K562 (cell line): ENCODE measurements around the gene STAB2. TPM values are rescaled to one million over a fixed set of nuclear protein-coding genes. Genes with fewer than 3 reads are reported as not detected.

Experiments used
- ATAC-seq: fragments of 200-7000 bp; cut with Tn5 transposase; 3 replicates; pipeline ENCODE4 v1.9.1; 2020; ENCODE audit warnings: moderate library complexity
- BruUV-seq: library from RNA; stranded (reverse); fragments of 400-500 nt; replicated peaks from 2 replicates; lab custom pipeline; 2021; lab: Mats Ljungman, UMichigan
- CTCF ChIA-PET: fragments of 300-600 bp; formaldehyde crosslinking; extraction: SDS; loops from one replicate; lab custom pipeline; 2021; ENCODE audit warnings: low intra/inter-chr PET ratio; lab: Yijun Ruan, JAX
- POLR2A ChIA-PET: fragments of 300-600, 350-650 bp; sonication (Branson Sonifier 250); formaldehyde crosslinking; extraction: SDS; loops from one replicate; lab custom pipeline; 2021; ENCODE audit warnings: antibody characterized with exemption, inconsistent platforms; lab: Yijun Ruan, JAX
- DNase-seq, 4 experiments: peaks; one replicate each; pipeline versions ENCODE4 v3.0.0 to v3.0.0-alpha.2; 2011 to 2018; ENCODE audit warnings: low spot score in 3 of 4, mixed read lengths in 3 of 4; ENCODE audit errors: extremely low read depth in 1 of 4
- FAIRE-seq: peaks from 2 replicates; lab custom pipeline; 2011; peaks lifted over from hg19 to GRCh38; lab: Jason Lieb, UNC
- H2AFZ ChIP-seq: 2 replicates; pipeline ENCODE4 v1.6.0; 2011; ENCODE audit warnings: low read depth, low read length, control low read depth, inconsistent platforms
- H3K27ac ChIP-seq: fragments of 200-600 bp; 3 replicates; pipeline ENCODE4 v1.8.0; 2011; ENCODE audit warnings: low read depth, mild to moderate bottlenecking, control low read depth, inconsistent platforms, low read length, moderate library complexity, mixed read lengths; ENCODE audit errors: extremely low read depth
- H3K27me3 ChIP-seq, 2 experiments: fragments of 300-600 bp in 1 of 2; 2 replicates in 1 of 2; 3 replicates in 1 of 2; pipeline versions ENCODE4 v1.6.0 to v1.8.0; 2011; ENCODE audit warnings: inconsistent platforms in 2 of 2, low read length in 2 of 2, mild to moderate bottlenecking in 1 of 2, mixed read lengths in 1 of 2, moderate library complexity in 1 of 2; ENCODE audit not compliant: control insufficient read depth in 2 of 2, insufficient read depth in 2 of 2
- H3K36me3 ChIP-seq: fragments of 300-600 bp; 3 replicates; pipeline ENCODE4 v1.8.0; 2011; ENCODE audit warnings: mild to moderate bottlenecking, low read length, inconsistent platforms; ENCODE audit not compliant: control insufficient read depth, insufficient read depth
- H3K4me1 ChIP-seq, 2 experiments: fragments of 200-600 bp in 1 of 2; replicated peaks in 1 of 2; 2 replicates in 1 of 2; 3 replicates in 1 of 2; pipeline versions ENCODE4 v1.5.1 to v1.8.0; 2011; ENCODE audit warnings: inconsistent platforms in 2 of 2, low read length in 2 of 2, mild to moderate bottlenecking in 1 of 2, mixed read lengths in 1 of 2, moderate library complexity in 1 of 2; ENCODE audit not compliant: control insufficient read depth in 2 of 2, insufficient read depth in 2 of 2
- H3K4me2 ChIP-seq: 2 replicates; pipeline ENCODE4 v1.6.1; 2011; ENCODE audit warnings: low read length, control low read depth, inconsistent platforms, mixed read lengths; ENCODE audit not compliant: insufficient read depth
- H3K4me3 ChIP-seq: fragments of 200-600 bp; sonication (generic), shearing (Covaris generic); 2 replicates; pipeline ENCODE4 v1.5.1; 2016; ENCODE audit warnings: control low read depth, inconsistent platforms
- H3K79me2 ChIP-seq: fragments of 200-600 bp; 3 replicates; pipeline ENCODE4 v1.8.0; 2011; ENCODE audit warnings: low read length, inconsistent platforms; ENCODE audit not compliant: control insufficient read depth, insufficient read depth
- H3K9ac ChIP-seq, 2 experiments: 2 replicates each; pipeline versions ENCODE4 v1.6.0 to v1.6.1; 2011; ENCODE audit warnings: low read depth in 2 of 2, low read length in 2 of 2, control low read depth in 1 of 2, inconsistent platforms in 1 of 2, mild to moderate bottlenecking in 1 of 2, mixed read lengths in 1 of 2; ENCODE audit not compliant: insufficient read depth in 1 of 2
- H3K9me1 ChIP-seq: one replicate; pipeline ENCODE4 v1.6.0; 2011; ENCODE audit warnings: inconsistent platforms, mild to moderate bottlenecking, low read length, moderate library complexity; ENCODE audit not compliant: control insufficient read depth, insufficient read depth
- H3K9me3 ChIP-seq: replicated peaks from 2 replicates; pipeline ENCODE4 v1.5.1; 2011; ENCODE audit warnings: low read depth, low read length, inconsistent platforms; ENCODE audit not compliant: control insufficient read depth, insufficient read depth
- H4K20me1 ChIP-seq: replicated peaks from 2 replicates; pipeline ENCODE4 v1.6.1; 2011; ENCODE audit warnings: low read length, inconsistent platforms, mixed read lengths; ENCODE audit not compliant: control insufficient read depth, insufficient read depth
- GTF2A2 ChIP-seq: IDR thresholded peaks from 2 replicates; pipeline ENCODE4 v1.6.1; 2016; ENCODE audit warnings: mild to moderate bottlenecking, missing genetic modification characterization, missing compliant biosample characterization
- SMARCB1 ChIP-seq: IDR thresholded peaks from 2 replicates; pipeline ENCODE4 v1.6.1; 2011; ENCODE audit warnings: improper control_type of control experiment, low read depth; ENCODE audit not compliant: insufficient read length
- ZNF217 ChIP-seq: sonication (generic); formaldehyde crosslinking; IDR thresholded peaks from 2 replicates; pipeline ENCODE4 v1.8.0; 2022; ENCODE audit warnings: mild to moderate bottlenecking, missing genetic modification reagents
- WGBS: fragments of 100-300 bp; shearing (Covaris generic); methylation state at CpG from one replicate; pipeline ENCODE4 v1.1.6; 2016; ENCODE audit warnings: low coverage, mixed read lengths; ENCODE audit not compliant: insufficient coverage; ENCODE audit errors: missing lambda C conversion rate; 5-methylcytosine and 5-hydroxymethylcytosine counted together
- in situ Hi-C: fragments of 300-500 bp; cut with MboI; formaldehyde crosslinking; loops from 4 replicates; pipeline ENCODE4 v1.15.0; 2018; ENCODE audit warnings: inconsistent platforms, mixed read lengths
- intact Hi-C: fragments of 100-400 bp; cut with micrococcal nuclease; formaldehyde crosslinking; loops from 2 replicates; pipeline ENCODE4 v1.14.2; 2022
- polyA plus RNA-seq, 8 experiments: library from polyadenylated mRNA; depleted of rRNA in 4 of 8; stranded (reverse) in 5 of 8; unstranded in 3 of 8; fragments of >200 nt; fragmentation: Nextera tagmentation in 2 of 8; fragmentation: Illumina TruSeq in 1 of 8; extraction: Ambion mirVana in 2 of 8; extraction: Trizol in 1 of 8; gene quantifications; 2 replicates each; pipeline versions ENCODE4 v1.2.1 to v1.2.3, GENCODE V29; 2011 to 2014; ENCODE audit warnings: inconsistent platforms in 1 of 8, missing spikeins in 1 of 8
- total RNA-seq, 7 experiments: library from RNA; depleted of rRNA in 6 of 7; stranded (reverse); fragments of >200 nt in 6 of 7; fragmentation: Illumina TruSeq in 2 of 7; extraction: Trizol in 2 of 7; gene quantifications; 2 replicates each; pipeline versions ENCODE4 v1.2.1 to v1.2.3, GENCODE V29; 2011 to 2021; ENCODE audit warnings: low replicate concordance in 1 of 7
- TF ChIP-seq, protein P1 (sequence below): fragments of 450-650 bp; conservative IDR thresholded peaks from 2 replicates; pipeline ENCODE4 v1.6.1; 2016; ENCODE audit warnings: missing genetic modification characterization, low read depth, mild to moderate bottlenecking, control low read depth, missing compliant biosample characterization

Gene STAB2
- total and polyA plus RNA-seq, 9 of the 15 experiments (the other 6 are each of a cell fraction or from before 2014, with no cell fraction given): 0.10 TPM; not detected in 8

DNA sequence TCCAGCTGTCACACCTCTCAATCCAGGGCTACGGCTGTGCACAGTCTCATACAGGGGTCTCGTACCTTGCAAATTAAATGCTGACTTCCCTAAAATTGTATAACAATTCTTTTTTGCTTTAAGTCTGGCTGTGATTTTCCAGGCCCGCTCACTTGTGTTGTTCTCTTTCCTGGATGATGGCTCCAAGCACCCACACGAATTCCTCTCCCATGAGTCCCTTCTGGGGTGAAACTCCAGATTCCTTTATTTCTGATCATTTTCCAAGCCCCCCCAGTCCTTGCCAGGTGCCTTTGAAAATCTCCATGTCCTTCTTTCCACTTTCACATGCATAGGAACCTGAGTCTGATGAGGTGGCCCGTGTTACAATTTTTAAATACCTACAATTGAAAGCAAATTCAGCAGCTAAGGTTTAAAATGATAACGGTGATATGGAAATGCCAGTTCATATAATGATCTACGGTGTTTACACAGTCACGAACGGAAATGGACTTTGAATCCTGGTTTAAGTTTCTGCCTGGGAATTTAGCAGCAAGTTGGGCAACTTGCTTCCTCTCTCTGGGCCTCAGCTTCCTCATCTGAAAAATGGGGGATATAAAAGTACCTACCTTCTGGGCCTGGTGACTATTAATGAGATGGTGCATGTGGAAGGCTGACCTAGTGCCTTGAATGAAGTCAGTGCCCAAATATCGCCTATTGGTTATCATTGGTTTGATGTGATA lies 85.5 kb downstream of the STAB2 start:
- H3K27me3 ChIP-seq: peaks cover 7 to 38% of the 10 kb centered on the region in 2 experiments; a peak in 4 of 5 replicates
- CTCF ChIA-PET: no interaction called here
- H3K4me1 ChIP-seq: no peaks in the 10 kb centered on the region
- BruUV-seq: no TSS peak
- POLR2A ChIA-PET: interaction anchor here (0.6 to 0.8 kb wide), 2 partner anchors 23 to 719 kb away, joined by 3 read pairs; no protein-coding TSS in a partner anchor
- DNase-seq (no peak), FAIRE-seq (no peak), ATAC-seq (no peak)
- H3K9me1 ChIP-seq: no peaks in the 10 kb centered on the region
- TF ChIP-seq, protein P1, sequence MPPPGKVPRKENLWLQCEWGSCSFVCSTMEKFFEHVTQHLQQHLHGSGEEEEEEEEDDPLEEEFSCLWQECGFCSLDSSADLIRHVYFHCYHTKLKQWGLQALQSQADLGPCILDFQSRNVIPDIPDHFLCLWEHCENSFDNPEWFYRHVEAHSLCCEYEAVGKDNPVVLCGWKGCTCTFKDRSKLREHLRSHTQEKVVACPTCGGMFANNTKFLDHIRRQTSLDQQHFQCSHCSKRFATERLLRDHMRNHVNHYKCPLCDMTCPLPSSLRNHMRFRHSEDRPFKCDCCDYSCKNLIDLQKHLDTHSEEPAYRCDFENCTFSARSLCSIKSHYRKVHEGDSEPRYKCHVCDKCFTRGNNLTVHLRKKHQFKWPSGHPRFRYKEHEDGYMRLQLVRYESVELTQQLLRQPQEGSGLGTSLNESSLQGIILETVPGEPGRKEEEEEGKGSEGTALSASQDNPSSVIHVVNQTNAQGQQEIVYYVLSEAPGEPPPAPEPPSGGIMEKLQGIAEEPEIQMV (tag): no peak
- no peak for TF ChIP-seq ZNF217 (CRISPR knock-in tag)
- no peak for TF ChIP-seq SMARCB1
- no peak for TF ChIP-seq GTF2A2 (tag)
- 4% methylated on average over 10 of the region's 10 CpGs for WGBS
- H3K9me3 ChIP-seq: no peaks in the 10 kb centered on the region
- intact Hi-C loops: no loop called here
- H3K27ac ChIP-seq: no peak overlapping the region
- in situ Hi-C loops: no loop called here
- no peak overlapping the region for H3K4me2 ChIP-seq
- H3K36me3 ChIP-seq: no peaks in the 10 kb centered on the region
- H3K4me3 ChIP-seq: no peak overlapping the region
- H3K9ac ChIP-seq: no peak overlapping the region
- no peak overlapping the region for H2AFZ ChIP-seq
- H3K79me2 ChIP-seq: no peaks in the 10 kb centered on the region
- no peaks in the 10 kb centered on the region for H4K20me1 ChIP-seq
